Measurements from ENCODE around the gene FANCC.

DNA sequence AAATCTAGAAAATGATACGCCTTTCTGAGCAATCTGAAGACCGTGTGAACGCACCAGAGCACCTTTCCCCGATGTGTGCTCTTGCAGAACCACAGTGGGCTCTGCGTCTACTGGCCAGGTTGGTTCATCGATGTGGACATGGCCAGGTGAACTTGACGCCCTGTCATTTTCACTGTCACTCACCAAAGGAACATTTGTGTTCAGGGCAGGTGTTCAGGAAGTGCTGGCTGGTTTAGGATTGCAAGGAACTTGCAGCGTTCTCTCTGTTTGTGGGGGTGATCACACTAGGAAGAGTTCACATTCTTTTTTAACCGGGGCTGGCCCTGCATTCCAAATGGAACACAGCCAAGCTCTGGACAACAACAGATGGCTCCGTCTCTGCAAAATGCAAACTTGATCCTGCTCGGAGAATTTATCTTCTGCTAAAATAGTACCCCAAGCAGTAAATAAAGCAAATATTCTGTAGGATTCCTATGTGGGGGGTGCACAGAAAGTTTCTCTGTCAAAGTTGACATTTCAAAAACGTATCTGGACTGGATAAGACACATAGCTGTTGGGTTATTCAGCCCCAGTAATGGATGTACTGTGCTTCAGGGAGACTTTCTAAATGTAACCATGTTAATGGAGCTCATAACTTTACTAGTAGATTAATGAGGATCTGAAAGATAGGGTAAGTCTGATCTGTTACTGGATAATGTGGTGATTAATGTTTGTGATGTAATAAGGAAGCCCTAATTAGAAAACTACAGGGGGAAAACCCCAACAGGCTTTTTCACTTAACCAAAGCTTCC is 45.7 kb upstream of the FANCC start:
- TF ChIP-seq, protein P1, sequence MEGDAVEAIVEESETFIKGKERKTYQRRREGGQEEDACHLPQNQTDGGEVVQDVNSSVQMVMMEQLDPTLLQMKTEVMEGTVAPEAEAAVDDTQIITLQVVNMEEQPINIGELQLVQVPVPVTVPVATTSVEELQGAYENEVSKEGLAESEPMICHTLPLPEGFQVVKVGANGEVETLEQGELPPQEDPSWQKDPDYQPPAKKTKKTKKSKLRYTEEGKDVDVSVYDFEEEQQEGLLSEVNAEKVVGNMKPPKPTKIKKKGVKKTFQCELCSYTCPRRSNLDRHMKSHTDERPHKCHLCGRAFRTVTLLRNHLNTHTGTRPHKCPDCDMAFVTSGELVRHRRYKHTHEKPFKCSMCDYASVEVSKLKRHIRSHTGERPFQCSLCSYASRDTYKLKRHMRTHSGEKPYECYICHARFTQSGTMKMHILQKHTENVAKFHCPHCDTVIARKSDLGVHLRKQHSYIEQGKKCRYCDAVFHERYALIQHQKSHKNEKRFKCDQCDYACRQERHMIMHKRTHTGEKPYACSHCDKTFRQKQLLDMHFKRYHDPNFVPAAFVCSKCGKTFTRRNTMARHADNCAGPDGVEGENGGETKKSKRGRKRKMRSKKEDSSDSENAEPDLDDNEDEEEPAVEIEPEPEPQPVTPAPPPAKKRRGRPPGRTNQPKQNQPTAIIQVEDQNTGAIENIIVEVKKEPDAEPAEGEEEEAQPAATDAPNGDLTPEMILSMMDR (IDR thresholded peaks at IDR 0.05 in 8 of 11, conservative IDR thresholded peaks at IDR 0.05 in 3 of 11) = no peak
- no peak for TF ChIP-seq POLR2AphosphoS5 (IDR thresholded peaks at IDR 0.05)

Data from spleen (tissue), 7 donors.